ENCODE results near the gene HSD11B1L. TPM values are rescaled to one million over a fixed set of nuclear protein-coding genes. Genes with fewer than 3 reads are reported as not detected.

Gene HSD11B1L
- total RNA-seq, 2 experiments from 2014 or later: 2.4 to 2.9 TPM

GRCh38 chr19:5654931-5655330, 25.9 kb upstream of the HSD11B1L start:
- H3K36me3 ChIP-seq (ENCODE audit: insufficient read depth, low read length): peaks cover 95% of the 10 kb centered on the region
- H3K27me3 Mint-ChIP-seq: no peaks in the 10 kb centered on the region
- H3K27ac Mint-ChIP-seq: no peak overlapping the region
- TF ChIP-seq, protein P1, sequence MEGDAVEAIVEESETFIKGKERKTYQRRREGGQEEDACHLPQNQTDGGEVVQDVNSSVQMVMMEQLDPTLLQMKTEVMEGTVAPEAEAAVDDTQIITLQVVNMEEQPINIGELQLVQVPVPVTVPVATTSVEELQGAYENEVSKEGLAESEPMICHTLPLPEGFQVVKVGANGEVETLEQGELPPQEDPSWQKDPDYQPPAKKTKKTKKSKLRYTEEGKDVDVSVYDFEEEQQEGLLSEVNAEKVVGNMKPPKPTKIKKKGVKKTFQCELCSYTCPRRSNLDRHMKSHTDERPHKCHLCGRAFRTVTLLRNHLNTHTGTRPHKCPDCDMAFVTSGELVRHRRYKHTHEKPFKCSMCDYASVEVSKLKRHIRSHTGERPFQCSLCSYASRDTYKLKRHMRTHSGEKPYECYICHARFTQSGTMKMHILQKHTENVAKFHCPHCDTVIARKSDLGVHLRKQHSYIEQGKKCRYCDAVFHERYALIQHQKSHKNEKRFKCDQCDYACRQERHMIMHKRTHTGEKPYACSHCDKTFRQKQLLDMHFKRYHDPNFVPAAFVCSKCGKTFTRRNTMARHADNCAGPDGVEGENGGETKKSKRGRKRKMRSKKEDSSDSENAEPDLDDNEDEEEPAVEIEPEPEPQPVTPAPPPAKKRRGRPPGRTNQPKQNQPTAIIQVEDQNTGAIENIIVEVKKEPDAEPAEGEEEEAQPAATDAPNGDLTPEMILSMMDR (IDR thresholded peaks at IDR 0.05): no peak
- no peak overlapping the region for H3K4me3 Mint-ChIP-seq
- DNase-seq (no peak), ATAC-seq (ENCODE audit: poor library complexity) (no peak)
- intact Hi-C loops (cut with DNase I, micrococcal nuclease): no loop called here
- no peak overlapping the region for H3K4me3 ChIP-seq (ENCODE audit: low read length)
- H3K27ac ChIP-seq (ENCODE audit: low read depth in 1 of 2, low read length in 2 of 2): no peak overlapping the region
- H3K9me3 Mint-ChIP-seq: no peaks in the 10 kb centered on the region
- no peaks in the 10 kb centered on the region for H3K4me1 Mint-ChIP-seq (ENCODE audit: low read depth)
- CTCF ChIA-PET: no interaction called here
- no peaks in the 10 kb centered on the region for H3K27me3 ChIP-seq (ENCODE audit: control insufficient read depth in 1 of 2, insufficient read depth in 2 of 2, low read length in 2 of 2)
- H3K4me1 ChIP-seq (ENCODE audit: insufficient read depth, low read length): no peaks in the 10 kb centered on the region
- no peaks in the 10 kb centered on the region for H3K9me3 ChIP-seq (ENCODE audit: control insufficient read depth in 1 of 2, insufficient read depth in 1 of 2, low read length in 2 of 2)
- POLR2A ChIA-PET: no interaction called here
- peaks cover 85% of the 10 kb centered on the region for H3K36me3 Mint-ChIP-seq (ENCODE audit: low read depth)

GRCh38 chr19:5655412-5655811, 25.4 kb upstream of the HSD11B1L start:
- Histone ChIP-seq H3K27me3 (ENCODE audit: control insufficient read depth in 1 of 2, insufficient read depth in 2 of 2, low read length in 2 of 2) (no peaks in the 10 kb centered on the region), H3K9me3 (ENCODE audit: control insufficient read depth in 1 of 2, insufficient read depth in 1 of 2, low read length in 2 of 2) (no peaks in the 10 kb centered on the region), H3K27ac (ENCODE audit: low read depth in 1 of 2, low read length in 2 of 2) (no peak overlapping the region), H3K36me3 (ENCODE audit: insufficient read depth, low read length) (peaks cover 95% of the 10 kb centered on the region), H3K4me1 (ENCODE audit: insufficient read depth, low read length) (no peaks in the 10 kb centered on the region), H3K4me3 (ENCODE audit: low read length) (no peak overlapping the region)
- ChIA-PET CTCF (no interaction called here), POLR2A (no interaction called here)
- H3K4me1 Mint-ChIP-seq (ENCODE audit: low read depth): no peaks in the 10 kb centered on the region
- intact Hi-C loops (cut with DNase I, micrococcal nuclease): no loop called here
- H3K36me3 Mint-ChIP-seq (ENCODE audit: low read depth): peaks cover 85% of the 10 kb centered on the region
- ATAC-seq (ENCODE audit: poor library complexity): no peak
- no peak overlapping the region for H3K27ac Mint-ChIP-seq
- no peaks in the 10 kb centered on the region for H3K9me3 Mint-ChIP-seq
- no peak overlapping the region for H3K4me3 Mint-ChIP-seq
- H3K27me3 Mint-ChIP-seq: no peaks in the 10 kb centered on the region
- DNase-seq: no peak
- TF ChIP-seq, protein P1 (IDR thresholded peaks at IDR 0.05): no peak

DNA sequence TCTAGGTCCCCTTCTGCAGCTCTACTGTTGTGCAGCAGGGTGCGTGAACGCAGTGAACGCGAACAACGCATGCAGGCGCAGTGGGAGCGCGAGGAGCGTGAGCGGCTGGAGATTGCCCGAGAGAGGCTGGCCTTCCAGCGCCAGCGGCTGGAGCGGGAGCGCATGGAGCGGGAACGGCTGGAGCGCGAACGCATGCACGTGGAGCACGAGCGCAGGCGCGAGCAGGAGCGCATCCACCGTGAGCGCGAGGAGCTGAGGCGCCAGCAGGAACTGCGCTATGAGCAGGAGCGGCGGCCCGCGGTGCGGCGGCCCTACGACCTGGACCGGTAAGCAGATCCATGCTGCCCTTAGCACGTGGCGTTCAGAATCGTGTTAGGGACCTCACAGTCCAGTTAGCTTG, 19.3 kb upstream of the HSD11B1L start:
- H3K36me3 Mint-ChIP-seq (ENCODE audit: low read depth): peaks cover 83% of the 10 kb centered on the region
- TF ChIP-seq, protein P1 (IDR thresholded peaks at IDR 0.05): no peak
- no peak overlapping the region for H3K27ac Mint-ChIP-seq
- no peak overlapping the region for H3K4me3 ChIP-seq (ENCODE audit: low read length)
- H3K27me3 Mint-ChIP-seq: no peaks in the 10 kb centered on the region
- POLR2A ChIA-PET: interaction anchor here (0.8 kb wide), 1 partner anchor 26 kb away, joined by 3 read pairs; no protein-coding TSS in a partner anchor
- peaks cover 93% of the 10 kb centered on the region for H3K36me3 ChIP-seq (ENCODE audit: insufficient read depth, low read length)
- H3K27ac ChIP-seq (ENCODE audit: low read depth in 1 of 2, low read length in 2 of 2): no peak overlapping the region
- no peaks in the 10 kb centered on the region for H3K27me3 ChIP-seq (ENCODE audit: control insufficient read depth in 1 of 2, insufficient read depth in 2 of 2, low read length in 2 of 2)
- H3K4me3 Mint-ChIP-seq: peak overlapping the region; percentile 34
- no peaks in the 10 kb centered on the region for H3K9me3 Mint-ChIP-seq
- no peaks in the 10 kb centered on the region for H3K9me3 ChIP-seq (ENCODE audit: control insufficient read depth in 1 of 2, insufficient read depth in 1 of 2, low read length in 2 of 2)
- no peaks in the 10 kb centered on the region for H3K4me1 ChIP-seq (ENCODE audit: insufficient read depth, low read length)
- CTCF ChIA-PET: no interaction called here
- DNase-seq (no peak), ATAC-seq (ENCODE audit: poor library complexity) (no peak)
- no peaks in the 10 kb centered on the region for H3K4me1 Mint-ChIP-seq (ENCODE audit: low read depth)
- intact Hi-C loops (cut with DNase I, micrococcal nuclease): no loop called here

Measured in CD4-positive, alpha-beta T cell (primary cell).